ENCODE results near the gene NUMA1.

DNA sequence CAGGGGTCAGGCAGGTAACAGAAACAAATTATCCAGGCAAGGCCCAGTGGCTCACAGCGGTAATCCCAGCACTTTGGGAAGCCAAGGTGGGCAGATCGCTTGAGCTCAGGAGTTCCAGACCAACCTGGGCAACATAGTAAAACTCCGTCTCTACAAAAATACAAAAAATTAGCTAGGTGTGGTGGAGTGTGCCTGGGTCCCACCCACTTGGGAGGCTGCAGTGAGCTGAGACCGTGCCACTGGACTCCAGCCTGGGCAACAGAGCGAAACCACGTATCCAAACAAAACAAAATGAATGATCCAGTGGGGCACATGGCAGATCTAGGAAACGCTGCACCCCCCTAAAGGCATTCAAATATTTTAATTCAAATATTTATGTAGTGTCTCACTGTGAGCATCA, 9.9 kb downstream of the NUMA1 start:
- TF ChIP-seq, protein P1, sequence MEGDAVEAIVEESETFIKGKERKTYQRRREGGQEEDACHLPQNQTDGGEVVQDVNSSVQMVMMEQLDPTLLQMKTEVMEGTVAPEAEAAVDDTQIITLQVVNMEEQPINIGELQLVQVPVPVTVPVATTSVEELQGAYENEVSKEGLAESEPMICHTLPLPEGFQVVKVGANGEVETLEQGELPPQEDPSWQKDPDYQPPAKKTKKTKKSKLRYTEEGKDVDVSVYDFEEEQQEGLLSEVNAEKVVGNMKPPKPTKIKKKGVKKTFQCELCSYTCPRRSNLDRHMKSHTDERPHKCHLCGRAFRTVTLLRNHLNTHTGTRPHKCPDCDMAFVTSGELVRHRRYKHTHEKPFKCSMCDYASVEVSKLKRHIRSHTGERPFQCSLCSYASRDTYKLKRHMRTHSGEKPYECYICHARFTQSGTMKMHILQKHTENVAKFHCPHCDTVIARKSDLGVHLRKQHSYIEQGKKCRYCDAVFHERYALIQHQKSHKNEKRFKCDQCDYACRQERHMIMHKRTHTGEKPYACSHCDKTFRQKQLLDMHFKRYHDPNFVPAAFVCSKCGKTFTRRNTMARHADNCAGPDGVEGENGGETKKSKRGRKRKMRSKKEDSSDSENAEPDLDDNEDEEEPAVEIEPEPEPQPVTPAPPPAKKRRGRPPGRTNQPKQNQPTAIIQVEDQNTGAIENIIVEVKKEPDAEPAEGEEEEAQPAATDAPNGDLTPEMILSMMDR (conservative IDR thresholded peaks at IDR 0.05), result no peak
- TF ChIP-seq EZH2 (IDR thresholded peaks at IDR 0.05; ENCODE audit: low read depth), result no peak

All from PC-9 (cell line).